ENCODE data around the gene LEF1. TPM values are rescaled to one million over a fixed set of nuclear protein-coding genes. Genes with fewer than 3 reads are reported as not detected.

Gene LEF1
- total and polyA plus RNA-seq, 2 of the 8 experiments (the other 6 are each of a cell fraction or from before 2014, with no cell fraction given) = 2.6 to 5.2 TPM

DNA sequence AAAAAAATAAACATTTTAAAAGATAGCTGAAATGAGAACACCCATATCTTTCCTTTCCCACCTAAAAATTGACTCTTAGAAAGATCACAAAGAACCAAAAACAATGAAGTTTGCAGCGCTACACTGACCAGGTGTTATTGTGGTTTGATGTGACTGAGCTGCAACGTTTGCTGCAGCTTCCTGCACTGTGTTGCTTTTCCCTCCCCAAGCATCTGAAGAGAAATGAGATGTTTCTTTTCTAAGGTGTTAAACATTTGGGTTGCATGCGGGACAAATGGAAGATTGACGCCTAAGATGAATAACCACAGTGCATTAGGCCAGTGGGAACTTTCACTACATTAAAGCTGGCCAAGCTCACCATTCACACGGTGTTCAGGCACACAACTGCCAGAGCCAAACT, 8.9 kb downstream of the LEF1 start (continued):
- TF ChIP-seq, protein P1, sequence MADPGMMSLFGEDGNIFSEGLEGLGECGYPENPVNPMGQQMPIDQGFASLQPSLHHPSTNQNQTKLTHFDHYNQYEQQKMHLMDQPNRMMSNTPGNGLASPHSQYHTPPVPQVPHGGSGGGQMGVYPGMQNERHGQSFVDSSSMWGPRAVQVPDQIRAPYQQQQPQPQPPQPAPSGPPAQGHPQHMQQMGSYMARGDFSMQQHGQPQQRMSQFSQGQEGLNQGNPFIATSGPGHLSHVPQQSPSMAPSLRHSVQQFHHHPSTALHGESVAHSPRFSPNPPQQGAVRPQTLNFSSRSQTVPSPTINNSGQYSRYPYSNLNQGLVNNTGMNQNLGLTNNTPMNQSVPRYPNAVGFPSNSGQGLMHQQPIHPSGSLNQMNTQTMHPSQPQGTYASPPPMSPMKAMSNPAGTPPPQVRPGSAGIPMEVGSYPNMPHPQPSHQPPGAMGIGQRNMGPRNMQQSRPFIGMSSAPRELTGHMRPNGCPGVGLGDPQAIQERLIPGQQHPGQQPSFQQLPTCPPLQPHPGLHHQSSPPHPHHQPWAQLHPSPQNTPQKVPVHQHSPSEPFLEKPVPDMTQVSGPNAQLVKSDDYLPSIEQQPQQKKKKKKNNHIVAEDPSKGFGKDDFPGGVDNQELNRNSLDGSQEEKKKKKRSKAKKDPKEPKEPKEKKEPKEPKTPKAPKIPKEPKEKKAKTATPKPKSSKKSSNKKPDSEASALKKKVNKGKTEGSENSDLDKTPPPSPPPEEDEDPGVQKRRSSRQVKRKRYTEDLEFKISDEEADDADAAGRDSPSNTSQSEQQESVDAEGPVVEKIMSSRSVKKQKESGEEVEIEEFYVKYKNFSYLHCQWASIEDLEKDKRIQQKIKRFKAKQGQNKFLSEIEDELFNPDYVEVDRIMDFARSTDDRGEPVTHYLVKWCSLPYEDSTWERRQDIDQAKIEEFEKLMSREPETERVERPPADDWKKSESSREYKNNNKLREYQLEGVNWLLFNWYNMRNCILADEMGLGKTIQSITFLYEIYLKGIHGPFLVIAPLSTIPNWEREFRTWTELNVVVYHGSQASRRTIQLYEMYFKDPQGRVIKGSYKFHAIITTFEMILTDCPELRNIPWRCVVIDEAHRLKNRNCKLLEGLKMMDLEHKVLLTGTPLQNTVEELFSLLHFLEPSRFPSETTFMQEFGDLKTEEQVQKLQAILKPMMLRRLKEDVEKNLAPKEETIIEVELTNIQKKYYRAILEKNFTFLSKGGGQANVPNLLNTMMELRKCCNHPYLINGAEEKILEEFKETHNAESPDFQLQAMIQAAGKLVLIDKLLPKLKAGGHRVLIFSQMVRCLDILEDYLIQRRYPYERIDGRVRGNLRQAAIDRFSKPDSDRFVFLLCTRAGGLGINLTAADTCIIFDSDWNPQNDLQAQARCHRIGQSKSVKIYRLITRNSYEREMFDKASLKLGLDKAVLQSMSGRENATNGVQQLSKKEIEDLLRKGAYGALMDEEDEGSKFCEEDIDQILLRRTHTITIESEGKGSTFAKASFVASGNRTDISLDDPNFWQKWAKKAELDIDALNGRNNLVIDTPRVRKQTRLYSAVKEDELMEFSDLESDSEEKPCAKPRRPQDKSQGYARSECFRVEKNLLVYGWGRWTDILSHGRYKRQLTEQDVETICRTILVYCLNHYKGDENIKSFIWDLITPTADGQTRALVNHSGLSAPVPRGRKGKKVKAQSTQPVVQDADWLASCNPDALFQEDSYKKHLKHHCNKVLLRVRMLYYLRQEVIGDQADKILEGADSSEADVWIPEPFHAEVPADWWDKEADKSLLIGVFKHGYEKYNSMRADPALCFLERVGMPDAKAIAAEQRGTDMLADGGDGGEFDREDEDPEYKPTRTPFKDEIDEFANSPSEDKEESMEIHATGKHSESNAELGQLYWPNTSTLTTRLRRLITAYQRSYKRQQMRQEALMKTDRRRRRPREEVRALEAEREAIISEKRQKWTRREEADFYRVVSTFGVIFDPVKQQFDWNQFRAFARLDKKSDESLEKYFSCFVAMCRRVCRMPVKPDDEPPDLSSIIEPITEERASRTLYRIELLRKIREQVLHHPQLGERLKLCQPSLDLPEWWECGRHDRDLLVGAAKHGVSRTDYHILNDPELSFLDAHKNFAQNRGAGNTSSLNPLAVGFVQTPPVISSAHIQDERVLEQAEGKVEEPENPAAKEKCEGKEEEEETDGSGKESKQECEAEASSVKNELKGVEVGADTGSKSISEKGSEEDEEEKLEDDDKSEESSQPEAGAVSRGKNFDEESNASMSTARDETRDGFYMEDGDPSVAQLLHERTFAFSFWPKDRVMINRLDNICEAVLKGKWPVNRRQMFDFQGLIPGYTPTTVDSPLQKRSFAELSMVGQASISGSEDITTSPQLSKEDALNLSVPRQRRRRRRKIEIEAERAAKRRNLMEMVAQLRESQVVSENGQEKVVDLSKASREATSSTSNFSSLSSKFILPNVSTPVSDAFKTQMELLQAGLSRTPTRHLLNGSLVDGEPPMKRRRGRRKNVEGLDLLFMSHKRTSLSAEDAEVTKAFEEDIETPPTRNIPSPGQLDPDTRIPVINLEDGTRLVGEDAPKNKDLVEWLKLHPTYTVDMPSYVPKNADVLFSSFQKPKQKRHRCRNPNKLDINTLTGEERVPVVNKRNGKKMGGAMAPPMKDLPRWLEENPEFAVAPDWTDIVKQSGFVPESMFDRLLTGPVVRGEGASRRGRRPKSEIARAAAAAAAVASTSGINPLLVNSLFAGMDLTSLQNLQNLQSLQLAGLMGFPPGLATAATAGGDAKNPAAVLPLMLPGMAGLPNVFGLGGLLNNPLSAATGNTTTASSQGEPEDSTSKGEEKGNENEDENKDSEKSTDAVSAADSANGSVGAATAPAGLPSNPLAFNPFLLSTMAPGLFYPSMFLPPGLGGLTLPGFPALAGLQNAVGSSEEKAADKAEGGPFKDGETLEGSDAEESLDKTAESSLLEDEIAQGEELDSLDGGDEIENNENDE (IDR thresholded peaks at IDR 0.05; ENCODE audit: insufficient replicate concordance, low read length) = no peak
- TF ChIP-seq EGR1 (IDR thresholded peaks at IDR 0.05; ENCODE audit: borderline replicate concordance, low read depth, low read length) (no peak), KDM4A (IDR thresholded peaks at IDR 0.05; ENCODE audit: low read depth, low read length, severe bottlenecking) (no peak), EZH2 (IDR thresholded peaks at IDR 0.05; ENCODE audit: low read depth, low read length, severe bottlenecking) (no peak), CTBP2 (IDR thresholded peaks at IDR 0.05; ENCODE audit: borderline replicate concordance, insufficient read depth, insufficient read length, low read length) (no peak), SAP30 (IDR thresholded peaks at IDR 0.05; ENCODE audit: insufficient read depth, insufficient replicate concordance, low read length) (no peak), SP4 (IDR thresholded peaks at IDR 0.05; ENCODE audit: low read length) (no peak), HDAC2 (IDR thresholded peaks at IDR 0.05; ENCODE audit: borderline replicate concordance in 1 of 2, low read depth in 2 of 2, low read length in 2 of 2) (no peak), CEBPB (IDR thresholded peaks at IDR 0.05; ENCODE audit: low read depth, low read length) (no peak)
- TF ChIP-seq, protein P2, sequence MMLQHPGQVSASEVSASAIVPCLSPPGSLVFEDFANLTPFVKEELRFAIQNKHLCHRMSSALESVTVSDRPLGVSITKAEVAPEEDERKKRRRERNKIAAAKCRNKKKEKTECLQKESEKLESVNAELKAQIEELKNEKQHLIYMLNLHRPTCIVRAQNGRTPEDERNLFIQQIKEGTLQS (IDR thresholded peaks at IDR 0.05; ENCODE audit: insufficient read depth, low read depth, low read length) = no peak

Measured in H1 (cell line).